ENCODE results near the gene DOCK2. TPM values are rescaled to one million over a fixed set of nuclear protein-coding genes. Genes with fewer than 3 reads are reported as not detected.

DOCK2 gene
- total and polyA plus RNA-seq, 9 of the 15 experiments (the other 6 are each of a cell fraction or from before 2014, with no cell fraction given), result 4.5 to 42.6 (median 20.5) TPM

GRCh38 chr5:169897481-169897880 lies 260.4 kb downstream of the DOCK2 start:
- BruUV-seq (replicated peaks), result no TSS peak
- Histone ChIP-seq H3K9ac (ENCODE audit: insufficient read depth in 1 of 2, low read depth in 2 of 2, low read length in 2 of 2) (no peak overlapping the region), H3K79me2 (ENCODE audit: control insufficient read depth, insufficient read depth, low read length) (no peaks in the 10 kb centered on the region), H3K9me3 (replicated peaks; ENCODE audit: control insufficient read depth, insufficient read depth, low read depth, low read length) (no peaks in the 10 kb centered on the region), H3K27me3 (ENCODE audit: control insufficient read depth in 2 of 2, insufficient read depth in 2 of 2, low read length in 2 of 2) (peaks cover 0 to 3% of the 10 kb centered on the region in 2 experiments; a peak in 1 of 5 replicates), H3K4me3 (no peak overlapping the region), H3K9me1 (ENCODE audit: control insufficient read depth, insufficient read depth, low read length) (no peaks in the 10 kb centered on the region), H2AFZ (ENCODE audit: low read depth, low read length) (no peak overlapping the region), H3K36me3 (ENCODE audit: control insufficient read depth, insufficient read depth, low read length) (no peaks in the 10 kb centered on the region), H3K4me1 (replicated peaks in 1 of 2; ENCODE audit: control insufficient read depth in 2 of 2, insufficient read depth in 2 of 2, low read length in 2 of 2) (no peaks in the 10 kb centered on the region), H3K4me2 (ENCODE audit: insufficient read depth, low read length) (no peak overlapping the region), H3K27ac (ENCODE audit: extremely low read depth, low read depth, low read length) (no peak overlapping the region), H4K20me1 (replicated peaks; ENCODE audit: control insufficient read depth, insufficient read depth, low read length) (no peaks in the 10 kb centered on the region)
- no peak for ATAC-seq
- TF ChIP-seq ETS1 (conservative IDR thresholded peaks at IDR 0.05; ENCODE audit: control insufficient read depth, low read depth, low read length) (no peak), ZBED1 (IDR thresholded peaks at IDR 0.05) (no peak), CHD1 (IDR thresholded peaks at IDR 0.05; ENCODE audit: low read length) (no peak), ZNF77 (CRISPR knock-in tag; IDR thresholded peaks at IDR 0.05) (no peak), ZNF644 (tag; IDR thresholded peaks at IDR 0.05; ENCODE audit: low read depth) (no peak), SPI1 (IDR thresholded peaks at IDR 0.05; ENCODE audit: borderline replicate concordance, low read depth, low read length) (no peak), TBL1XR1 (IDR thresholded peaks at IDR 0.05; ENCODE audit: low read length in 2 of 2) (no peak), FOXK1 (CRISPR knock-in tag; IDR thresholded peaks at IDR 0.05; ENCODE audit: borderline replicate concordance) (no peak), SIN3B (IDR thresholded peaks at IDR 0.05; ENCODE audit: low read depth) (no peak), ATF6 (CRISPR knock-in tag; IDR thresholded peaks at IDR 0.05) (no peak), KAT8 (IDR thresholded peaks at IDR 0.05; ENCODE audit: low read depth) (no peak)
- CTCF ChIA-PET (ENCODE audit: low intra/inter-chr PET ratio), result no interaction called here
- in situ Hi-C loops (cut with MboI), result no loop called here
- intact Hi-C loops (cut with micrococcal nuclease), result no loop called here
- FAIRE-seq, result no peak
- WGBS (ENCODE audit: insufficient coverage, low coverage, missing lambda C conversion rate), result 15% methylated on average over 4 of the region's 4 CpGs
- POLR2A ChIA-PET, result interaction anchor here (0.9 to 1.5 kb wide), 3 partner anchors 10 to 13 kb away, joined by 3 to 5 read pairs (median 3); no protein-coding TSS in a partner anchor
- no peak for DNase-seq (ENCODE audit: extremely low read depth in 1 of 4, low spot score in 3 of 4)

Measured in K562 (cell line).